HepG2 (cell line): Measurements from ENCODE around the gene MFAP4. TPM values are rescaled to one million over a fixed set of nuclear protein-coding genes. Genes with fewer than 3 reads are reported as not detected.

Experiments
- ATAC-seq: fragments of 200-7000 bp; cut with Tn5 transposase; 3 replicates; pipeline ENCODE4 v1.9.1; 2020; ENCODE audit warnings: mild to moderate bottlenecking, moderate library complexity
- BruUV-seq: library from RNA; stranded (reverse); fragments of 400-500 nt; replicated peaks from 2 replicates; lab custom pipeline; 2021; lab: Mats Ljungman, UMichigan
- CTCF ChIA-PET: fragments of 300-600 bp; formaldehyde crosslinking; extraction: SDS; loops from one replicate; lab custom pipeline; 2021; ENCODE audit warnings: low total read pairs, inconsistent platforms, low intra/inter-chr PET ratio; lab: Yijun Ruan, JAX
- POLR2A ChIA-PET: fragments of 350-600 bp; sonication (Branson Sonifier 250); formaldehyde crosslinking; loops from one replicate; lab custom pipeline; 2020; ENCODE audit warnings: antibody characterized with exemption, inconsistent platforms; lab: Yijun Ruan, JAX
- DNase-seq: peaks from one replicate; pipeline ENCODE4 v3.0.0-alpha.2; 2015; ENCODE audit warnings: low spot score
- FAIRE-seq: peaks from 3 replicates; lab custom pipeline; 2011; peaks lifted over from hg19 to GRCh38; lab: Jason Lieb, UNC
- H2AFZ ChIP-seq: one replicate; pipeline ENCODE4 v1.6.1; 2011; ENCODE audit warnings: low read length, inconsistent platforms
- H3K27ac ChIP-seq: fragments of 300-600 bp; 3 replicates; pipeline ENCODE4 v1.8.0; 2011; ENCODE audit warnings: mixed run types, mild to moderate bottlenecking, mixed read lengths, low read length, inconsistent platforms; ENCODE audit not compliant: insufficient read depth; ENCODE audit errors: extremely low read length
- H3K27me3 ChIP-seq, 2 experiments: fragments of 200-600 bp in 1 of 2; 2 replicates in 1 of 2; 3 replicates in 1 of 2; pipeline versions ENCODE4 v1.6.0 to v1.8.0; 2011; ENCODE audit warnings: low read length in 2 of 2, mild to moderate bottlenecking in 2 of 2, moderate library complexity in 2 of 2, inconsistent platforms in 1 of 2; ENCODE audit not compliant: insufficient read depth in 2 of 2, control insufficient read depth in 1 of 2
- H3K36me3 ChIP-seq, 2 experiments: fragments of 200-600 bp in 1 of 2; replicated peaks in 1 of 2; 2 replicates in 1 of 2; 3 replicates in 1 of 2; pipeline versions ENCODE4 v1.5.1 to v1.8.0; 2011; ENCODE audit warnings: low read length in 2 of 2, inconsistent platforms in 1 of 2; ENCODE audit not compliant: insufficient read depth in 2 of 2, control insufficient read depth in 1 of 2
- H3K4me1 ChIP-seq: 2 replicates; pipeline ENCODE4 v1.5.1; 2012; ENCODE audit warnings: low read length, inconsistent platforms; ENCODE audit not compliant: insufficient read depth
- H3K4me2 ChIP-seq: 2 replicates; pipeline ENCODE4 v1.6.0; 2011; ENCODE audit warnings: low read depth, low read length, inconsistent platforms
- H3K4me3 ChIP-seq, 3 experiments: fragments of 200-600 bp in 1 of 3; sonication (generic), shearing (Covaris generic) in 1 of 3; replicated peaks in 1 of 3; 2 replicates each; pipeline ENCODE4 v1.5.1; 2011 to 2016; ENCODE audit warnings: low read length in 3 of 3, inconsistent platforms in 2 of 3, low read depth in 2 of 3, mild to moderate bottlenecking in 2 of 3, control low read depth in 1 of 3, mixed read lengths in 1 of 3; ENCODE audit not compliant: insufficient read depth in 1 of 3
- H3K79me2 ChIP-seq: one replicate; pipeline ENCODE4 v1.6.1; 2011; ENCODE audit warnings: low read length, inconsistent platforms; ENCODE audit not compliant: insufficient read depth
- H3K9ac ChIP-seq: 2 replicates; pipeline ENCODE4 v1.6.0; 2011; ENCODE audit warnings: mild to moderate bottlenecking, low read depth, low read length, inconsistent platforms; ENCODE audit not compliant: insufficient read depth
- H3K9me3 ChIP-seq: 2 replicates; pipeline ENCODE4 v1.5.1; 2012; ENCODE audit warnings: mild to moderate bottlenecking, low read length
- H4K20me1 ChIP-seq: 2 replicates; pipeline ENCODE4 v1.6.0; 2011; ENCODE audit warnings: inconsistent platforms, mild to moderate bottlenecking, low read length, moderate library complexity; ENCODE audit not compliant: insufficient read depth
- FOXA1 ChIP-seq, 2 experiments: fragments of 450-650 bp in 1 of 2; sonication (generic) in 1 of 2; formaldehyde crosslinking in 1 of 2; IDR thresholded peaks; 2 replicates each; pipeline versions ENCODE4 v1.4.0 to v1.6.1; 2016 to 2020; ENCODE audit warnings: missing genetic modification reagents in 1 of 2
- IRF1 ChIP-seq: sonication (generic); formaldehyde crosslinking; IDR thresholded peaks from 2 replicates; pipeline ENCODE4 v1.4.0; 2020; ENCODE audit warnings: low read depth, mild to moderate bottlenecking, missing genetic modification reagents
- KAT7 ChIP-seq: IDR thresholded peaks from 2 replicates; pipeline ENCODE4 v1.6.1; 2018; ENCODE audit warnings: borderline replicate concordance, missing compliant biosample characterization
- KAT8 ChIP-seq: IDR thresholded peaks from 2 replicates; pipeline ENCODE4 v1.6.1; 2016; ENCODE audit warnings: missing genetic modification reagents, missing compliant biosample characterization
- KDM5A ChIP-seq: fragments of 200-600 bp; sonication (generic); IDR thresholded peaks from 2 replicates; pipeline ENCODE4 v1.7.0; 2018; ENCODE audit warnings: antibody characterized with exemption, mild to moderate bottlenecking, low read length, borderline replicate concordance
- MAFF ChIP-seq: IDR thresholded peaks from 2 replicates; pipeline ENCODE4 v1.6.1; 2011; ENCODE audit warnings: low read depth, low read length, improper control_type of control experiment
- MAFG ChIP-seq: sonication (generic); formaldehyde crosslinking; IDR thresholded peaks from 2 replicates; pipeline ENCODE4 v1.5.1; 2020; ENCODE audit warnings: mild to moderate bottlenecking, missing genetic modification reagents
- MTA1 ChIP-seq: sonication (generic); formaldehyde crosslinking; IDR thresholded peaks from 2 replicates; pipeline ENCODE4 v1.4.0; 2020; ENCODE audit warnings: missing genetic modification reagents, mild to moderate bottlenecking, borderline replicate concordance
- NFYC ChIP-seq: IDR thresholded peaks from 2 replicates; pipeline ENCODE4 v1.6.1; 2016; ENCODE audit warnings: missing genetic modification reagents, missing compliant biosample characterization
- RARG ChIP-seq: sonication (generic); formaldehyde crosslinking; IDR thresholded peaks from 2 replicates; pipeline ENCODE4 v1.4.0; 2020; ENCODE audit warnings: low read depth, mild to moderate bottlenecking, missing genetic modification reagents
- TBX3 ChIP-seq: fragments of 450-650 bp; IDR thresholded peaks from 2 replicates; pipeline ENCODE4 v1.6.1; 2017; ENCODE audit warnings: antibody characterized with exemption, mild to moderate bottlenecking, inconsistent platforms, borderline replicate concordance
- TFDP2 ChIP-seq: sonication (generic); formaldehyde crosslinking; IDR thresholded peaks from 2 replicates; pipeline ENCODE4 v1.4.0; 2020; ENCODE audit warnings: missing genetic modification reagents
- ZFP37 ChIP-seq: sonication (generic); formaldehyde crosslinking; IDR thresholded peaks from 2 replicates; pipeline ENCODE4 v1.4.0; 2020; ENCODE audit warnings: missing genetic modification reagents, borderline replicate concordance
- ZNF552 ChIP-seq: sonication (generic); formaldehyde crosslinking; IDR thresholded peaks from 2 replicates; pipeline ENCODE4 v1.9.0; 2022; ENCODE audit warnings: missing genetic modification reagents, mild to moderate bottlenecking, borderline replicate concordance
- ZNF558 ChIP-seq: sonication (generic); formaldehyde crosslinking; IDR thresholded peaks from 2 replicates; pipeline ENCODE4 v1.9.0; 2022; ENCODE audit warnings: mild to moderate bottlenecking, missing genetic modification reagents, borderline replicate concordance
- ZNF562 ChIP-seq: sonication (generic); formaldehyde crosslinking; IDR thresholded peaks from 2 replicates; pipeline ENCODE4 v1.8.0; 2022; ENCODE audit warnings: missing genetic modification reagents, borderline replicate concordance
- ZNF777 ChIP-seq: sonication (generic); formaldehyde crosslinking; IDR thresholded peaks from 2 replicates; pipeline ENCODE4 v1.4.0; 2020; ENCODE audit warnings: missing genetic modification reagents
- ZNF792 ChIP-seq: IDR thresholded peaks from 2 replicates; pipeline ENCODE4 v1.6.1; 2016
- ZZZ3 ChIP-seq: sonication (generic); formaldehyde crosslinking; IDR thresholded peaks from 2 replicates; pipeline ENCODE4 v1.4.0; 2020; ENCODE audit warnings: missing genetic modification reagents, mild to moderate bottlenecking, borderline replicate concordance
- WGBS: methylation state at CpG from one replicate; pipeline ENCODE4 v1.1.6; 2017; ENCODE audit warnings: low lambda C conversion rate; 5-methylcytosine and 5-hydroxymethylcytosine counted together
- in situ Hi-C: cut with HindIII; loops from 2 replicates; pipeline ENCODE4 v1.10.0; 2017; ENCODE audit warnings: low pct_unique_long_range_greater_than_20kb; ENCODE audit not compliant: extremely low pct_ligation_motif_present
- intact Hi-C: fragments of 100-400 bp; cut with micrococcal nuclease; formaldehyde crosslinking; loops from one replicate; pipeline ENCODE4 v1.10.0; 2022; ENCODE audit not compliant: unreplicated experiment
- polyA plus RNA-seq, 8 experiments: library from polyadenylated mRNA; depleted of rRNA in 3 of 8; stranded (reverse) in 7 of 8; unstranded in 1 of 8; fragments of >200 nt; fragmentation: Illumina TruSeq in 4 of 8; extraction: Trizol in 4 of 8; gene quantifications; 2 replicates each; pipeline versions ENCODE4 v1.2.1 to v1.2.3, GENCODE V29; 2011 to 2016; ENCODE audit warnings: low read depth in 4 of 8, missing spikeins in 1 of 8, mixed read lengths in 1 of 8; ENCODE audit not compliant: insufficient read depth in 1 of 8
- total RNA-seq, 5 experiments: library from RNA; depleted of rRNA; stranded (reverse); fragments of >200 nt; fragmentation: Illumina TruSeq; extraction: Trizol; gene quantifications; 2 replicates each; pipeline ENCODE4 v1.2.3, GENCODE V29; 2016; ENCODE audit warnings: low read depth in 1 of 5
- TF ChIP-seq, protein P1 (sequence below): sonication (generic); formaldehyde crosslinking; IDR thresholded peaks from 2 replicates; pipeline ENCODE4 v1.8.1; 2023; ENCODE audit warnings: missing genetic modification reagents, inconsistent platforms, borderline replicate concordance

MFAP4 gene
- total and polyA plus RNA-seq, 2 of the 13 experiments (the other 11 are each of a cell fraction or from before 2014, with no cell fraction given) = 0.08 TPM; not detected in 1

DNA sequence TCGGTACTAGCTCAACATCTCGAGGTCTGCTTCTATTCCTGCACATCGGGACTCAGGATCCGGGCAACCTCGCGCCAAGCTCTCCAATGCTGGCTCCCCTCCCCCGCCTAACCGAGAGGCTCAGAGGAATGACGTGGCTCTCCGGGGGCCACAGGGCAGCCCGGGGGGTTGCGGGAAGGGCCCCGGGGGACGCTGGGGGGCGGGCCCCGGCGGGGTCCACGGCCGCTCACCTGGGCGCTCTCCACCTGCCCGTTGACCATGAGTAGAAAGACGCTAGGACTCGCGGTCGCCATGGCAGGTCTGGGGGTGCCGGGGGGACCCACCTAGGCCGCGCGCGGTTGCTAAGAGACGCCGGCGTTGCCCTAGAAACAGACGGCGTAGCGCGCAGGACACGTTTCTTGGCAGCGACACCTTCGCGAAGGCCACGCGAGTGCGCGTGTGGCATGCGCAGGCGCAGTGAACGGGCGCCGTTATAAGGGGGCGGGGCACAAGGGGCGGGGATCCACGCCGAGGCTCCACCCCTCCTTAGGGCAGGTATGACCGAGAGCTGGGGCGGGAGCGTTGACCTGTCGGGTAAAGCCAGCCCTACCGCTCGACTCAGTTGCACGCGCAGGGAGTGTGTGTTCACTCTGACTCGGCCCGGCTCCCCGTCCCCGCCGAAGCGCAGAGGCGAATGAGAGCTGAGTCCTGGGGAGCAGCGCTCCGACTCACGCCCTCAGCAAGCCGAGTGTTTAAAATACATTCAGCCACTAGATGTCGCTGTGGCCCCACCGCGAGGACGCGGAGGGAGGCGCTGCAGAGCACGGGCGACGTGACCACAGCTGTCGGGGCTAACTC, 24.5 kb downstream of the MFAP4 start, which contains the start of gene B9D1:
Gene B9D1 (minus strand): TSS at position 447 of the 837 bp plus-strand sequence. CDS start 154 bp downstream, at position 293.
- peak; percentile 77 for DNase-seq
- in situ Hi-C loops = loop anchor here (5.0 to 10.0 kb wide), 2 partner anchors 85 to 402 kb away; no protein-coding TSS in a partner anchor
- H3K27me3 ChIP-seq = no peaks in the 10 kb centered on the region
- no peaks in the 10 kb centered on the region for H4K20me1 ChIP-seq
- WGBS = 0% methylated on average over 7 of the region's 83 CpGs
- peak; percentile 74 for ATAC-seq
- FAIRE-seq = peak; percentile 77
- intact Hi-C loops = loop anchor here (1.0 kb wide), 1 partner anchor 85 kb away; no protein-coding TSS in a partner anchor
- H3K36me3 ChIP-seq = peaks cover 4 to 7% of the 10 kb centered on the region in 2 experiments; a peak in 3 of 5 replicates
- H3K27ac ChIP-seq = peak within 1 kb of the TSS; percentile 74
- no peaks in the 10 kb centered on the region for H3K9me3 ChIP-seq
- ChIA-PET CTCF (interaction anchor here (0.9 to 2.4 kb wide), 4 partner anchors 14 to 105 kb away, joined by 3 to 57 read pairs (median 6); no protein-coding TSS in a partner anchor), POLR2A (interaction anchor here (0.9 to 2.9 kb wide), 8 partner anchors 8 to 286 kb away, joined by 3 to 42 read pairs (median 4); partner anchors contain the start of genes ALDH3A2 and MAPK7)
- H2AFZ ChIP-seq = peak within 1 kb of the TSS; percentile 62
- peak within 1 kb of the TSS; percentile 65 to 93 (median 74) for H3K4me3 ChIP-seq
- peaks cover 7% of the 10 kb centered on the region for H3K79me2 ChIP-seq
- BruUV-seq = no TSS peak
- H3K9ac ChIP-seq = peak within 1 kb of the TSS; percentile 84
- peak within 1 kb of the TSS; percentile 100 for H3K4me2 ChIP-seq
- peaks cover 58% of the 10 kb centered on the region for H3K4me1 ChIP-seq
- TF ChIP-seq, protein P1, sequence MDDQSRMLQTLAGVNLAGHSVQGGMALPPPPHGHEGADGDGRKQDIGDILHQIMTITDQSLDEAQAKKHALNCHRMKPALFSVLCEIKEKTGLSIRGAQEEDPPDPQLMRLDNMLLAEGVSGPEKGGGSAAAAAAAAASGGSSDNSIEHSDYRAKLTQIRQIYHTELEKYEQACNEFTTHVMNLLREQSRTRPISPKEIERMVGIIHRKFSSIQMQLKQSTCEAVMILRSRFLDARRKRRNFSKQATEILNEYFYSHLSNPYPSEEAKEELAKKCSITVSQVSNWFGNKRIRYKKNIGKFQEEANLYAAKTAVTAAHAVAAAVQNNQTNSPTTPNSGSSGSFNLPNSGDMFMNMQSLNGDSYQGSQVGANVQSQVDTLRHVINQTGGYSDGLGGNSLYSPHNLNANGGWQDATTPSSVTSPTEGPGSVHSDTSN (CRISPR knock-in tag) = no peak
- TF ChIP-seq KAT8 (CRISPR knock-in tag) (peak; percentile 75), ZNF558 (CRISPR knock-in tag) (peak; percentile 69; the same call in 1 of the 2 replicates), RARG (CRISPR knock-in tag) (no peak), ZZZ3 (no peak; the same call in 1 of the 2 replicates), TFDP2 (peak; percentile 74), KDM5A (peak; percentile 95), TBX3 (peak; percentile 80; the same call in 1 of the 2 replicates), ZNF552 (CRISPR knock-in tag) (peak; percentile 84; the same call in 1 of the 2 replicates), IRF1 (CRISPR knock-in tag) (0 out of 2 replicates have a peak, but pooled peaks have one; percentile 21), MAFG (CRISPR knock-in tag) (no peak), MAFF (no peak), ZNF792 (CRISPR knock-in tag) (peak; percentile 52; the same call in 1 of the 2 replicates), MTA1 (peak; percentile 58; the same call in 1 of the 2 replicates), ZFP37 (CRISPR knock-in tag) (no peak), KAT7 (0 out of 2 replicates have a peak, but pooled peaks have one; percentile 44), NFYC (CRISPR knock-in tag) (no peak; the same call in 1 of the 2 replicates), ZNF777 (CRISPR knock-in tag) (peak; percentile 94), ZNF562 (CRISPR knock-in tag) (no peak), FOXA1 (IDR thresholded peaks at IDR 0.05) (no peak), FOXA1 (CRISPR knock-in tag; IDR thresholded peaks at IDR 0.05) (0 out of 2 replicates have a peak, but pooled peaks have one; percentile 15)
